NCI-H2196 treated with DMSO at 0.1 percent for 48 hours (cell line): ENCODE data around the gene EYA2.
A peak's percentile ranks its signal among the peaks of the same experiment; 100 is the strongest.

Experiments
- DNase-seq: peaks from one replicate; lab custom pipeline; 2025; ENCODE audit not compliant: unreplicated experiment; lab: John Stamatoyannopoulos, UW

EYA2 gene

GRCh38 chr20:47099825-47100441, 205.3 kb downstream of the EYA2 start:
- DNase-seq: no peak

DNA sequence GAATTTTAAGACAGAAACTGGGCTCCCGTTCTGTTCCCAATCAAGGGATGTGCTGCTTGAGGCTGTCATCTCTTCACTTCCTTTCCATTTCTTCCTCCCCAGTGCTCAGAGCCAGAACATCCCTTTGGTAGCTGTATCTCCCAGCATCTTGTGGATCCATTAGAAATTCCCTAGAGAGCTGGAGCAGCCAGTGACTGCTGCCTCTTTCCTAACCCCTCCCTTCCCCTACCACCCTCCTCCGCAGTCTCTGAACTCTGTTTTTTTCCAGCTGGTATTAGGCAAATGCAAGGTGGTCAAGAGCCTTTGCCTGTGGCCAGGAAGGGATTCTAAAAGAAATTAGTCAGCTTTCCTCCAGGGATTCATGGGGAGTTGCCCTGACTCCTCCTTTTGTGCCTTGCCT, 208.0 kb downstream of the EYA2 start:
- no peak for DNase-seq

DNA sequence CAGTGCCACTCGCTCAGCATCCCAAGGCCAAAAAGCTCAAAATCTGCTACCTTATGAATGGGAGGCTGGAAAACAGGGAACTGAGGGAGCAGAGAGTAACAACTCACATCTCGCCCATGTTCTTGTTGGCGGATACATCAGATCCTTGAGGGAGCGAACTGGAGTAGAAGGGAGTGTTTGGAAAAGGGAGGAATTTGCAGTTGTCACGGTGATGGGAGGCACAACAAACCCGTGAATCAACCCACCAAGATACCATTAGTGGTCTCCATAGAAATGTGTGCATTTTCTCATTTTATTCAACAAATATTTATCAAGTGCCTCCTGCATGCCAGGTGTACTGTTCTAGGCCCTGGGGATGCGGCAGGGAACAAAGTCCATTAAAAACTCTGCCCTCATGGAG, 212.1 kb downstream of the EYA2 start:
- no peak for DNase-seq

DNA sequence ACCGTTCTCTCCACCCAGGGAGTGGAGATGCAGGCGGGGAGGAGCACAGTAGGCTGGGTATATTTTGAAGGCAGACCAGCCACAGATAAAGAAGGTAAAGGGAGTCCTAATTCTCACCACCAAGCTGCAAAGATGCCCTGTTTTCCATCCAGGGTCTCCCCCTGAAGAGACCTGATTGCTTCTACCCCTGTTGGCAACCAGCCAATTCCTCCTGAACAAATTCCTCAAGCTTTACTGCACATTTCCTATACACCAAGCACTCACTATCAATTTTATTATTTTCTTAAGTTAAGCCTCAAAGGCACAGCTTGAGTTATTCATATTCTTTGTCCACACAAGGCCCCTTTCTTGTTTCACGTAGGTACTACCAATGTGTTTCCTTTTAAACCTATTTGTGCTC, 214.4 kb downstream of the EYA2 start:
- DNase-seq: no peak

DNA sequence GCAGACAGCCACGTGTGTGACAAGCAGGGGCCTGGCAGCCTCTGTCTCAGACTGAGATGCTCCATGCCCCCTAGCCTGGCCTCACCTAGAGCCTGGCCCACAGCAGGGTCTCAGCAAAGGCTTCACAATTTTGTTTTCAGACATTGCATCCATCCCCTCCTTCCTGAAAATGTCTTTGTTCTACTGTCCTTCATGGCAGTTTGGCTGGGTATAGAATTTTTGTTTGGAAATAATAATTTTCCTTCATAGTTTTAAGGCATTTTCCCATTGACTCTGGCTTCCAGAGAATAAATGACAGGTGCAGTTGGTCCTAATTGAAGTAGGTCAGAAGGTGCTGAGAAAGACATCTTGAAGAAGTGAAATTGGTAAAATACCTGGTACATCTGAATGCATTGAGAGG, 216.2 kb downstream of the EYA2 start:
- no peak for DNase-seq

DNA sequence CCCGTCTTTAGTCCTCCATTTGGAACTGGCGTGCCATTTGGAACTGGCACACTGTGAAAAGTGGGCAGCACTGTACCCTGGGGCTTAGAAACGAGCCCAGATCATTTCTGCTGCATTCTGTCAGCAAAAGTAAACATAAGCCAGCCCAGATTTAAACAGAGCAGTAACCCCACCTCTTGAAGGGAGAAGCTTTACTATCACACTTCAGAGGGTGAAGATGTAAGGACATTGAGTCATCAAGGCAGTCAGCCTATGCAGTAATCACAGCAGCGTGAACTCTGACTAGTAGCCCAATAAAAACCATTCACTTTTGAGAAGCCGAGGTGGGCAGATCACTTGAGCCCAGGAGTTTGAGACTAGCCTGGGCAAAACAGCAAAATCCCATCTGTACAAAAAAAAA, 216.9 kb downstream of the EYA2 start:
- no peak for DNase-seq

GRCh38 chr20:47113362-47114109, 218.9 kb downstream of the EYA2 start:
- no peak for DNase-seq

GRCh38 chr20:47115694-47116093, 221.1 kb downstream of the EYA2 start:
- DNase-seq: no peak

GRCh38 chr20:47117371-47117770, 222.7 kb downstream of the EYA2 start:
- no peak for DNase-seq

DNA sequence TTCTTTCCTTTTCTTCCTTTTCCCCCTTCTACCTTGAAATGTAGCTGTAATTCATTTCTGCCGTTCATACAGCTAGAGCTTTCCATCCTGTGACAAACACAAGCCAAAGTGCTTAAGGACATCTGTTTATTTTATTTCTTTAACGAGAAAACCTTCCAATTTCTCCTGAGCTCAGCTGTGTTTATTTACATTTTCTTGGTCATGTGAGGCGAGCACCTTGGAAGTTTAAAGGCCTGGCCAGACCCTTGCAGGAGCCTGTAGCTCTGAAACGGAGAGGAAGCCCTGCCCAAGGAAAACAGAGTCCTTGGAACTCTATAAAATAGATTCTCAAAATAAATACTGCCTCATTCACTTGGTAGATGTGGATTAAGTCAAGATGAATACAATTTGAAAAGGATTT, 223.1 kb downstream of the EYA2 start:
- no peak for DNase-seq

DNA sequence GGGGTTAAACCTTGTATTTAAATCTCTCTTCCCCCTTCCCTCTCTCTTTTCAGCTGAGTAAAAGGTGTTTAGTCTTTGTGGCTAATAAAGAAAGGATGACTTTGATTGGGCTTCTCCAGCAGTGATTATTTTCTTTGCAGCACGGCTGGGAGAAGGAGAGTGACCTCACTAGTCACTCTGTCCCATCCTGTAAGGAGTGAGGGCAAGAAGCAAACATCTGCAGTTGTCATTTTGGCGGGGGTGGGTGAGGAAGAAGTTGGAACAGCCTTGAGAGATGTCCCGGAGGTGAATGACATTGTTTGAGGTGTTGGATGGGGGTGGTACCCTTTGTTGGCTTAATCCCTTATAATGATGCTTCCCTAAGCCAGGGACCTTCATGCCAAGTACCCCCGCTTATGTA, 223.6 kb downstream of the EYA2 start:
- no peak for DNase-seq

DNA sequence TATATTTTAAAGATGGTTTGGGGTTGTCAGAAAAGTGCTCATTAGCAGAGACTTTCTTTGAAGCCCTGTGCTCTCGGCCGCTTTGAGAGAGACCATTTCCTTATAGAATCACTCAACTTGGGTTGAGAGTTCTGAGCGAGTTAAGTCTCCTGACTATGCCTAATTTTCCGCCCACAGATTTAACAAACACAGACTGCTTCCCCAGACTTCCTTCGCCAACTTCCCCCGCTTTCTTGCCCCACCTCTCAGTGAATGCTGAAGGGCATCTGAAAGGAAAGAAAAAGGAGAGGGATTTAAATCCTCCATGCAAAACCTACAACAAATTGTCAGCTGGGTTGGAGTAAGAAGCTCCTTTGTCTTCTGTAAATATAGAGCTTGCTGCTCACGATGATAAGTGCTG, 224.0 kb downstream of the EYA2 start:
- no peak for DNase-seq

GRCh38 chr20:47120346-47120936, 225.8 kb downstream of the EYA2 start:
- no peak for DNase-seq

GRCh38 chr20:47122560-47122959, 227.9 kb downstream of the EYA2 start:
- DNase-seq: no peak

DNA sequence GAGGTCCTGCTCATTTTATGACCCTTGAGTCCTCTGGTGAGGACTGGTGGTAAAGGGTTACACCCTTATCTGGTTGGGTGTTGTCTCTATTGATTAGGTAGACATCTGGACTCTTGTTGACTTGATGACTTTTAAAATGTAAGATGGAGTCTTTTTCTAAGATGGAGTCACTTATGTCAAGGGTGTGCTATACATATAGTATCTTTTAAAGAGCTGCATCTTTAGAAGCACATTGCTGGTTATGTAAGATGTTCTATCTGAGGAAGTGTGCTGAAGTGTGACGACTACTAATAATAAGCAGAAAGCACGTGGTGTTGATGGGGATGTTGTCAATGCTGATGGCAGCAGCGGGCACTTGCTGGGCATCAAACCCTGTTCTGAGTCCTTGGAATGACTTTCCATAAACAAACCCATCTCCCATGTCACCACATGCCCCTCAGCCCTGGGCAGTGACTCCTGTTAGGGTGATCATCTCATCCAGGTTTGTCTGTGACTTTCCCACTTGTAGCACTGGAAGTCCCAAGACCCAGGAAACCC, 229.6 kb downstream of the EYA2 start:
- no peak for DNase-seq

- peak; percentile 9 for DNase-seq
Measured at GRCh38 chr20:47125508-47125757, 230.8 kb downstream of the EYA2 start.

GRCh38 chr20:47125758-47126591, 231.3 kb downstream of the EYA2 start:
- no peak for DNase-seq

DNA sequence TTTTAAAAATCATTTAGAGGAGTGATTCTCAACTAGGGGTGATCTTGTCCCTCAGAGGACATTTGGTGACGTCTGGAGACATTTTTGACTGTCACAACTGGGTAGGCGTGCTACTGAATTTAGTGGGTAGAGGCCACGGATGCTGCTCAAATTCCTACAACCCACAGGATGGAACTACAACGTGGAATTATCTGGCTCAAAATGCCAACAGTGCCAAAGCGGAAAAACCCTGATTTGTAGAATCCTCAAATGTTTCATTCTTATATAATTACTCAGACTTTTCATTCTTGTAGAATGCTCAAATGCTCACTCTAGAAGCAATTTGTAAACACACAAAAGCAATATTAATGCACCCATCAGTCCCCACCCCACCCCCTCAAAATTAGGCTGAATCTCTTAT, 232.1 kb downstream of the EYA2 start:
- DNase-seq: no peak

GRCh38 chr20:47127546-47127945, 232.9 kb downstream of the EYA2 start:
- no peak for DNase-seq

- no peak for DNase-seq
Measured at GRCh38 chr20:47127999-47128398, 233.4 kb downstream of the EYA2 start.

DNA sequence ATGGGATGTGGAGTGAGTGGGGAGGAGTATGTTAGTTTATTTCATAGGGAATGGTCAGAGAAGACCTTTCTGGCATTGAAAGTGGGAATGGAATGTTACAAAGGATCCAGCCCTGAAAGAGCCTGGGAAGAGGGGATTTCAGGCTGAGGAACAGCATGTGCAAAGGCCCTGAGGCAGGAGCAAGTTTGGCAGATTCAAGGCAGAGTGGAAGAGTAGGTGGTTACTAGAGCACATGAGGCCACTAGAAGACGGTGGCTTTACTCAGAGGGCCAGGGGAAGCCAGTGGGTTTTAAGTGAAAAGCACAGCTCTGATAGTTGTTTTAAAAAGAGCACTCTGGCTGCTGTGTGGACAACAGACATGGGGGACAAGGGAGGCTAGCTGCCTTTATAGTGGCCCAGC, 234.7 kb downstream of the EYA2 start:
- DNase-seq: no peak
